GM19324 (cell line): ENCODE results near the gene LHFPL3.

Source experiments
- ATAC-seq: cut with Tn5 transposase; IDR thresholded peaks from one replicate; pipeline ENCODE4 v1.9.1; 2021; ENCODE audit warnings: mild to moderate bottlenecking, moderate library complexity; ENCODE audit not compliant: unreplicated experiment, low FRiP score

Gene LHFPL3

GRCh38 chr7:104825099-104825498 lies 496.7 kb downstream of the LHFPL3 start:
- ATAC-seq: no peak

GRCh38 chr7:104826135-104826534 lies 497.7 kb downstream of the LHFPL3 start:
- ATAC-seq: no peak

- no peak for ATAC-seq
Measured at GRCh38 chr7:104836976-104837375, 508.6 kb downstream of the LHFPL3 start.

GRCh38 chr7:104838537-104839299 lies 510.3 kb downstream of the LHFPL3 start:
- ATAC-seq: no peak

GRCh38 chr7:104839842-104840241 lies 511.4 kb downstream of the LHFPL3 start:
- ATAC-seq: no peak

GRCh38 chr7:104841798-104842197 lies 513.4 kb downstream of the LHFPL3 start:
- no peak for ATAC-seq

GRCh38 chr7:104843198-104843597 lies 514.8 kb downstream of the LHFPL3 start:
- ATAC-seq: no peak

GRCh38 chr7:104845557-104845956 lies 517.2 kb downstream of the LHFPL3 start:
- ATAC-seq: no peak

- no peak for ATAC-seq
Measured at GRCh38 chr7:104846731-104847130, 518.3 kb downstream of the LHFPL3 start.

- ATAC-seq: no peak
Measured at GRCh38 chr7:104848138-104848990, 520.0 kb downstream of the LHFPL3 start.

- no peak for ATAC-seq
Measured at GRCh38 chr7:104850374-104850773, 522.0 kb downstream of the LHFPL3 start.

GRCh38 chr7:104851268-104851667 lies 522.9 kb downstream of the LHFPL3 start:
- ATAC-seq: no peak

GRCh38 chr7:104852386-104852785 lies 524.0 kb downstream of the LHFPL3 start:
- no peak for ATAC-seq

- ATAC-seq: no peak
Measured at GRCh38 chr7:104855861-104856260, 527.5 kb downstream of the LHFPL3 start.

- no peak for ATAC-seq
Measured at GRCh38 chr7:104857458-104858425, 529.3 kb downstream of the LHFPL3 start.

GRCh38 chr7:104859754-104860426 lies 531.5 kb downstream of the LHFPL3 start:
- ATAC-seq: no peak

GRCh38 chr7:104861729-104862390 lies 533.5 kb downstream of the LHFPL3 start:
- ATAC-seq: no peak

GRCh38 chr7:104862719-104863118 lies 534.3 kb downstream of the LHFPL3 start:
- no peak for ATAC-seq

GRCh38 chr7:104873401-104873800 lies 545.0 kb downstream of the LHFPL3 start:
- ATAC-seq: no peak
